IMR-90 (cell line): Measurements from ENCODE around the gene PREP. TPM values are rescaled to one million over a fixed set of nuclear protein-coding genes. Genes with fewer than 3 reads are reported as not detected.
A peak's percentile ranks its signal among the peaks of the same experiment; 100 is the strongest.

Experiments
- ATAC-seq: fragments of 200-7000 bp; cut with Tn5 transposase; 2 replicates; pipeline ENCODE4 v1.9.1; 2020; ENCODE audit warnings: low read depth, mild to moderate bottlenecking, moderate library complexity
- BruUV-seq: library from RNA; stranded (reverse); fragments of 400-500 nt; replicated peaks from 2 replicates; lab custom pipeline; 2021; lab: Mats Ljungman, UMichigan
- CTCF ChIA-PET: fragments of 300-600 bp; formaldehyde crosslinking; extraction: SDS; loops from one replicate; lab custom pipeline; 2021; ENCODE audit warnings: antibody characterized with exemption; lab: Yijun Ruan, JAX
- POLR2A ChIA-PET: fragments of 300-600 bp; sonication (Branson Sonifier 250); formaldehyde crosslinking; loops from one replicate; lab custom pipeline; 2022; ENCODE audit warnings: antibody characterized with exemption; ENCODE audit not compliant: unreplicated experiment; lab: Charles Lee
- DNase-seq: peaks from one replicate; pipeline ENCODE4 v3.0.0; 2013
- H2AFZ ChIP-seq: replicated peaks from 2 replicates; pipeline ENCODE3; 2013; ENCODE audit warnings: low read length, mild to moderate bottlenecking; ENCODE audit not compliant: poor library complexity
- H2AK5ac ChIP-seq: 2 replicates; pipeline ENCODE4 v1.6.1; 2013; ENCODE audit warnings: low read depth, low read length, inconsistent platforms
- H2AK9ac ChIP-seq: replicated peaks from 2 replicates; pipeline ENCODE3; 2013; ENCODE audit warnings: mild to moderate bottlenecking, low read depth, low read length, moderate library complexity; ENCODE audit not compliant: poor library complexity
- H2BK120ac ChIP-seq: 2 replicates; pipeline ENCODE4 v1.6.1; 2013; ENCODE audit warnings: low read depth, low read length, inconsistent platforms
- H2BK15ac ChIP-seq: 3 replicates; pipeline ENCODE4 v1.6.1; 2013; ENCODE audit warnings: low read depth, low read length, inconsistent platforms
- H2BK20ac ChIP-seq: 2 replicates; pipeline ENCODE4 v1.6.1; 2013; ENCODE audit warnings: low read depth, mild to moderate bottlenecking, inconsistent platforms, low read length, moderate library complexity
- H2BK5ac ChIP-seq: 2 replicates; pipeline ENCODE4 v1.6.1; 2013; ENCODE audit warnings: mild to moderate bottlenecking, low read depth, low read length, inconsistent platforms; ENCODE audit not compliant: poor library complexity, severe bottlenecking
- H3K14ac ChIP-seq: replicated peaks from 2 replicates; pipeline ENCODE4 v1.6.1; 2013; ENCODE audit warnings: low read depth, low read length, inconsistent platforms
- H3K18ac ChIP-seq: 2 replicates; pipeline ENCODE4 v1.6.1; 2013; ENCODE audit warnings: low read depth, low read length, control low read depth
- H3K23ac ChIP-seq: 2 replicates; pipeline ENCODE4 v1.6.1; 2013; ENCODE audit warnings: low read depth, low read length, inconsistent platforms
- H3K27ac ChIP-seq: 2 replicates; pipeline ENCODE4 v1.5.1; 2013; ENCODE audit warnings: mild to moderate bottlenecking, control low read depth, low read length; ENCODE audit not compliant: insufficient read depth
- H3K27me3 ChIP-seq: 2 replicates; pipeline ENCODE4 v1.6.1; 2013; ENCODE audit warnings: low read length; ENCODE audit not compliant: control insufficient read depth, insufficient read depth
- H3K36me3 ChIP-seq: 2 replicates; pipeline ENCODE4 v1.6.1; 2013; ENCODE audit warnings: low read length, mixed read lengths; ENCODE audit not compliant: control insufficient read depth, insufficient read depth
- H3K4ac ChIP-seq: 2 replicates; pipeline ENCODE4 v1.6.1; 2013; ENCODE audit warnings: low read depth, low read length, inconsistent platforms
- H3K4me1 ChIP-seq: 2 replicates; pipeline ENCODE4 v1.6.1; 2013; ENCODE audit warnings: low read length, mixed read lengths; ENCODE audit not compliant: control insufficient read depth, insufficient read depth
- H3K4me2 ChIP-seq: 2 replicates; pipeline ENCODE4 v1.6.1; 2013; ENCODE audit warnings: low read depth, mild to moderate bottlenecking, control low read depth, low read length, moderate library complexity
- H3K4me3 ChIP-seq: 2 replicates; pipeline ENCODE4 v1.5.1; 2013; ENCODE audit warnings: low read depth, mild to moderate bottlenecking, control low read depth, low read length, moderate library complexity; ENCODE audit not compliant: insufficient read depth
- H3K56ac ChIP-seq: 2 replicates; pipeline ENCODE4 v1.6.1; 2013; ENCODE audit warnings: low read length, inconsistent platforms; ENCODE audit not compliant: insufficient read depth; ENCODE audit errors: extremely low read depth
- H3K79me1 ChIP-seq, 2 experiments: 2 replicates each; pipeline ENCODE4 v1.6.1; 2013; ENCODE audit warnings: low read length in 2 of 2, inconsistent platforms in 1 of 2, low read depth in 1 of 2
- H3K9ac ChIP-seq: 2 replicates; pipeline ENCODE4 v1.6.1; 2013; ENCODE audit warnings: low read depth, low read length, control low read depth
- H3K9me1 ChIP-seq: 2 replicates; pipeline ENCODE4 v1.6.1; 2013; ENCODE audit warnings: low read length, inconsistent platforms; ENCODE audit not compliant: insufficient read depth
- H3K9me3 ChIP-seq: 2 replicates; pipeline ENCODE4 v1.6.1; 2013; ENCODE audit warnings: low read length; ENCODE audit not compliant: control insufficient read depth, insufficient read depth
- H4K20me1 ChIP-seq: 2 replicates; pipeline ENCODE4 v1.6.1; 2013; ENCODE audit warnings: low read length, inconsistent platforms; ENCODE audit not compliant: insufficient read depth
- H4K5ac ChIP-seq: 2 replicates; pipeline ENCODE4 v1.6.1; 2013; ENCODE audit warnings: mild to moderate bottlenecking, low read depth, low read length, control low read depth
- H4K8ac ChIP-seq, 2 experiments: 2 replicates each; pipeline ENCODE4 v1.6.1; 2013; ENCODE audit warnings: low read depth in 2 of 2, low read length in 2 of 2, control low read depth in 1 of 2, inconsistent platforms in 1 of 2
- H4K91ac ChIP-seq: 2 replicates; pipeline ENCODE4 v1.6.1; 2013; ENCODE audit warnings: low read depth, low read length, inconsistent platforms; ENCODE audit not compliant: insufficient read depth
- BHLHE40 ChIP-seq: fragments of 150-350 bp; IDR thresholded peaks from 2 replicates; pipeline ENCODE4 v1.6.1; 2016; ENCODE audit warnings: mild to moderate bottlenecking, low read depth, low read length
- CHD1 ChIP-seq: IDR thresholded peaks from 2 replicates; pipeline ENCODE4 v1.6.1; 2012; ENCODE audit warnings: low read depth, low read length, improper control_type of control experiment
- CTCF ChIP-seq: conservative IDR thresholded peaks from 2 replicates; pipeline ENCODE4 v1.5.1; 2012; ENCODE audit warnings: mild to moderate bottlenecking, low read depth, low read length, improper control_type of control experiment
- FOS ChIP-seq: fragments of 150-350 bp; IDR thresholded peaks from 2 replicates; pipeline ENCODE4 v1.6.1; 2016; ENCODE audit warnings: low read depth, low read length
- MXI1 ChIP-seq: IDR thresholded peaks from 2 replicates; pipeline ENCODE4 v1.6.1; 2012; ENCODE audit warnings: low read depth, mild to moderate bottlenecking, low read length, moderate library complexity, borderline replicate concordance
- RAD21 ChIP-seq: IDR thresholded peaks from 2 replicates; pipeline ENCODE4 v1.6.1; 2012; ENCODE audit warnings: low read length, improper control_type of control experiment
- RFX5 ChIP-seq: IDR thresholded peaks from 2 replicates; pipeline ENCODE4 v1.8.0; 2012; ENCODE audit warnings: low read depth, mild to moderate bottlenecking, low read length, moderate library complexity
- SMC3 ChIP-seq: fragments of 150-350 bp; IDR thresholded peaks from 2 replicates; pipeline ENCODE4 v1.6.1; 2016; ENCODE audit warnings: low read depth, mild to moderate bottlenecking, antibody characterized with exemption, low read length, moderate library complexity
- USF2 ChIP-seq: fragments of 150-350 bp; IDR thresholded peaks from 2 replicates; pipeline ENCODE4 v1.6.1; 2017; ENCODE audit warnings: mild to moderate bottlenecking, antibody characterized with exemption, low read length, low read depth
- WGBS, 2 experiments: methylation state at CpG; one replicate each; pipeline versions ENCODE4 v1.1.5 to v1.1.7; 2013; ENCODE audit warnings: missing lambda C conversion rate in 2 of 2; ENCODE audit not compliant: insufficient read length in 1 of 2; ENCODE audit errors: extremely low coverage in 2 of 2; 5-methylcytosine and 5-hydroxymethylcytosine counted together
- dilution Hi-C: fragments of 300-500 bp; cut with HindIII; formaldehyde crosslinking; loops from one replicate; pipeline ENCODE4 v1.14.3; 2018; ENCODE audit warnings: low sequenced_read_pairs; ENCODE audit not compliant: unreplicated experiment
- in situ Hi-C: fragments of 300-500 bp; cut with MboI; formaldehyde crosslinking; loops from 3 replicates; pipeline ENCODE4 v1.14.3; 2019; ENCODE audit warnings: low sequenced_read_pairs, inconsistent platforms, mixed read lengths
- intact Hi-C: fragments of 100-400 bp; cut with micrococcal nuclease; formaldehyde crosslinking; loops from 2 replicates; pipeline ENCODE4 v1.10.0; 2022
- polyA plus RNA-seq, 3 experiments: library from polyadenylated mRNA; depleted of rRNA; stranded (reverse); fragments of >200 nt; gene quantifications; 2 replicates each; pipeline ENCODE4 v1.2.3, GENCODE V29; 2012; ENCODE audit warnings: low replicate concordance in 1 of 3
- total RNA-seq: library from RNA; depleted of rRNA; stranded (reverse); fragments of >200 nt; gene quantifications from 2 replicates; pipeline ENCODE4 v1.2.3, GENCODE V29; 2012

PREP gene
- total and polyA plus RNA-seq, 2 of the 4 experiments (the other 2 are of a cell fraction), result 21.0 to 25.7 TPM

- Histone ChIP-seq H3K56ac (no peak overlapping the region), H3K18ac (no peak overlapping the region), H3K27me3 (no peaks in the 10 kb centered on the region), H3K79me1 (peaks cover 0 to 4% of the 10 kb centered on the region in 2 experiments; a peak in 2 of 4 replicates), H3K4me3 (no peak overlapping the region), H3K9me3 (no peaks in the 10 kb centered on the region), H2BK5ac (no peak overlapping the region), H3K23ac (no peak overlapping the region), H3K36me3 (peaks cover 13% of the 10 kb centered on the region), H3K9me1 (peaks cover 4% of the 10 kb centered on the region), H2BK15ac (no peak overlapping the region), H4K91ac (no peak overlapping the region), H3K14ac (no peak overlapping the region), H3K4me1 (no peaks in the 10 kb centered on the region; the same call in 1 of the 2 replicates), H2BK120ac (no peak overlapping the region), H3K4ac (no peak overlapping the region), H4K8ac (no peak overlapping the region), H2AK5ac (no peak overlapping the region), H4K5ac (no peak overlapping the region), H4K20me1 (no peaks in the 10 kb centered on the region; the same call in 1 of the 2 replicates), H2AK9ac (no peak overlapping the region), H3K4me2 (no peak overlapping the region), H3K27ac (no peak overlapping the region), H3K9ac (no peak overlapping the region), H2AFZ (no peak overlapping the region), H2BK20ac (no peak overlapping the region)
- in situ Hi-C loops, result no loop called here
- dilution Hi-C loops, result no loop called here
- ATAC-seq (no peak), DNase-seq (peak; percentile 21)
- CTCF ChIA-PET, result no interaction called here
- intact Hi-C loops, result no loop called here
- BruUV-seq, result no TSS peak
- TF ChIP-seq CTCF (no peak), RAD21 (no peak), RFX5 (no peak), USF2 (no peak), BHLHE40 (no peak), CHD1 (no peak), FOS (no peak), MXI1 (no peak), SMC3 (no peak)
- POLR2A ChIA-PET, result no interaction called here
- WGBS, 2 experiments, result no CpG with 5 or more reads among the region's 1 CpG
These were observed 83.6 kb downstream of the PREP start for GRCh38 chr6:105319331-105319730.
